ENCODE data around the gene GRIPAP1. TPM values are rescaled to one million over a fixed set of nuclear protein-coding genes. Genes with fewer than 3 reads are reported as not detected.

Gene GRIPAP1
- total RNA-seq, 4 donors from 2014 or later = 25.1 to 44.5 (median 32.2) TPM

DNA sequence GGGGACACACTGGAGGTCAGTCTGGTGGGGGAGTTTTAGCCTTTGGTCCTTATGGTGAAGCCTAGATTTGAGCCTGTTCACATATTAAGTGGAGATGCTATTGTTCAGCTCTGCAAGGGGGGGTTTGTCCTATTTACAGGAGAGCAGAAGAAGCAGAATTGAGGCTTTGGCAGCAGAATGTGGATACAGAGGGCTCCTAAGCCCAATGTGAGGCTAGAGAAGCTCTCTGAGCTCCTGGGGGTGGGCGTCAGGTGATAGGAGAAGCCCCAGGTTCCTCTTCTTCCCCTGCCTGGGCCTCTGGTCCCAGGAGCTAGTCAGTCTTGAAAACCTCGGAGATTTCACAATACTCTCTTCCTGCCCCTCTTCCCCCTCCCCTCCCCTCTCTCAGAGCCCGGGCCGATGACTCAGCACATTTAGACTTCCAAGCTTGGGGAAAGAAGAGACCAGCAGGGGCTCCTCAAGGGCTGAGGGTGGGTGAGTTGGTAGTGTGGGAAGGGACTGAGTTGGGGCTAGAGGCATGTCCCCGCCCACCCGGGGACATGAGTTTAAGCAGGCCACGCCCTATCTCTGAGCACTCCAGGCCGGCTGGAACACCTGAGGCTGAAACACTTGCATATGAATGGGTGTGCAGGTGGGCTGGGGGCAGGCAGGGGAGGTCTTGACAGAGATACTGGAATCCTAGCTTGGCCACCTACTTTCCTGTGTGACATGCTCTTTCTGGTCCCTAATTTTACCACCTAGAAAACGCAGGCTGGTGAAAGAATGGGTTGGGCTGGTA, 37.7 kb upstream of the GRIPAP1 start:
- TF ChIP-seq, protein P1, sequence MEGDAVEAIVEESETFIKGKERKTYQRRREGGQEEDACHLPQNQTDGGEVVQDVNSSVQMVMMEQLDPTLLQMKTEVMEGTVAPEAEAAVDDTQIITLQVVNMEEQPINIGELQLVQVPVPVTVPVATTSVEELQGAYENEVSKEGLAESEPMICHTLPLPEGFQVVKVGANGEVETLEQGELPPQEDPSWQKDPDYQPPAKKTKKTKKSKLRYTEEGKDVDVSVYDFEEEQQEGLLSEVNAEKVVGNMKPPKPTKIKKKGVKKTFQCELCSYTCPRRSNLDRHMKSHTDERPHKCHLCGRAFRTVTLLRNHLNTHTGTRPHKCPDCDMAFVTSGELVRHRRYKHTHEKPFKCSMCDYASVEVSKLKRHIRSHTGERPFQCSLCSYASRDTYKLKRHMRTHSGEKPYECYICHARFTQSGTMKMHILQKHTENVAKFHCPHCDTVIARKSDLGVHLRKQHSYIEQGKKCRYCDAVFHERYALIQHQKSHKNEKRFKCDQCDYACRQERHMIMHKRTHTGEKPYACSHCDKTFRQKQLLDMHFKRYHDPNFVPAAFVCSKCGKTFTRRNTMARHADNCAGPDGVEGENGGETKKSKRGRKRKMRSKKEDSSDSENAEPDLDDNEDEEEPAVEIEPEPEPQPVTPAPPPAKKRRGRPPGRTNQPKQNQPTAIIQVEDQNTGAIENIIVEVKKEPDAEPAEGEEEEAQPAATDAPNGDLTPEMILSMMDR (IDR thresholded peaks at IDR 0.05) = no peak
- DNase-seq (ENCODE audit: low spot score) (no peak), ATAC-seq (ENCODE audit: low FRiP score) (peak; percentile 45)

DNA sequence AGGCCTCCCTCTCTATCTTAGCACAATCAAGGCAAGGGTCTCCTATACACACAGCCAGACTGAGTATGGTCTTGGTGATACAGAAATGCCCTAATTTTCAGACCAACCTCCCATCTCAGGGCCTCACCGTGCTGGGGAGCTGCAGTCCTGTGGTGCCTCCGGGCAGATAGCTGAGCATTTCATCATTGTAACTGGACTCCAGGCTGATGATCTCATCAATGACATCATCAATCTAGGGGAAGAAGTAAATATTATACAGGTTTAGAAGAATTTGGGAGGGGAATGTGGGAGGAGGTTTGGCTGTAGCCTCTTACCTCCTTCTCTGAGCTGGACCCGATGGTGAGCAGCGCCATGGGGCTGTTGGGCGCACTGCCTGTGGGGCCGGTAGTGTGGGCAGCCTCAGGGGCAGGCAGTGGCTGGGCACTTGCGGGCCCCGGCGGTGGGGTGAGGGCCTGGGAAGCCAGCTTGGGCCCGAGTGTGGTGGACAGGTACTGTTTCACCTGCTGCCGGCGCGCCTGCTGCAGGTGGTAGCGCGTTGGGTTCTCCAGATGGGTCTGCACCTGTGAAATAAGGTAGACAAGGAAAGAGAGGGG, 35.9 kb upstream of the GRIPAP1 start:
- DNase-seq (ENCODE audit: low spot score) = no peak
- ATAC-seq (ENCODE audit: low FRiP score) = peak; percentile 15
- TF ChIP-seq, protein P1 (IDR thresholded peaks at IDR 0.05) = no peak

DNA sequence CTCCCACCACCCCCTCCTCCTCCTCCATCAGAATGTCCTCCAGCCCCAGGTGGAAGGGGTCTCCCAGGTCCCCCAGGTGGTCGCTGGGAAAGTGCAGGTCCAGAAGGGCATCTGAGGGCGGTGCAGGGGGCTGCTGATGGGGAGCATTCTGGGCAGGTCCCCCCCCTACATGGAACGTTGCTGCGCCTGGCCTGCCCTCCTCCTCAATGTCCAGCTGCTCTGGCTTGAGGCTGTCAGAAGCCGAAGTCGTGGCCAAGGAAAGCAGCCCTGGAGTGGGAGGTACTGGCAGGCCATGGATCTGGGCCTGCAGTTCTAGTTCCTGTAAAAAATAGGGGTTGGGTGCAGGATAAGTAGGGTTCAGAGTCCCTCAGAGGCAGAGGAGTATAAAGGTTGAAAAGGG, 28.2 kb upstream of the GRIPAP1 start:
- TF ChIP-seq, protein P1 (IDR thresholded peaks at IDR 0.05) = no peak
- DNase-seq (ENCODE audit: low spot score) = no peak
- ATAC-seq (ENCODE audit: low FRiP score) = no peak

DNA sequence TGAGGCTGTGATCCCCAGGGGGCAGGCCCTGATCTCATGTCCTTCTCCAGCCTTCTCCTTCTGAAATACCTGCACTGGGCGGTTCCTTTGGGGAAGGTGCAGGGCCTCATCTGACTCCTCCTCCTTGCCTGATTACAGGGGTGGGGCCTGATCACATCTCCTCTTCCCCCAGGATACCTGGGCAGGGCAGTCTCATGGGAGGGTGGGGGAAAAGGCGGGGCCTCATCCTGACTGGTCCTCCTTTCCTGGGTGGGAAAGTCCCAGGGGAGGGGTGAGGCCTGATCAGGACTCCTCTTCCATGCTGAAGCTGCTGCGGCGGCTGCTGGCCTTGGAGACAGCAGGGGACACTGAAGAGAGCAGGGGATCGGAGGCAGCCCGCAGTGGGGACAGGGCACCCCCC, 27.8 kb upstream of the GRIPAP1 start:
- TF ChIP-seq, protein P1 (IDR thresholded peaks at IDR 0.05) = no peak
- no peak for ATAC-seq (ENCODE audit: low FRiP score)
- DNase-seq (ENCODE audit: low spot score) = no peak

DNA sequence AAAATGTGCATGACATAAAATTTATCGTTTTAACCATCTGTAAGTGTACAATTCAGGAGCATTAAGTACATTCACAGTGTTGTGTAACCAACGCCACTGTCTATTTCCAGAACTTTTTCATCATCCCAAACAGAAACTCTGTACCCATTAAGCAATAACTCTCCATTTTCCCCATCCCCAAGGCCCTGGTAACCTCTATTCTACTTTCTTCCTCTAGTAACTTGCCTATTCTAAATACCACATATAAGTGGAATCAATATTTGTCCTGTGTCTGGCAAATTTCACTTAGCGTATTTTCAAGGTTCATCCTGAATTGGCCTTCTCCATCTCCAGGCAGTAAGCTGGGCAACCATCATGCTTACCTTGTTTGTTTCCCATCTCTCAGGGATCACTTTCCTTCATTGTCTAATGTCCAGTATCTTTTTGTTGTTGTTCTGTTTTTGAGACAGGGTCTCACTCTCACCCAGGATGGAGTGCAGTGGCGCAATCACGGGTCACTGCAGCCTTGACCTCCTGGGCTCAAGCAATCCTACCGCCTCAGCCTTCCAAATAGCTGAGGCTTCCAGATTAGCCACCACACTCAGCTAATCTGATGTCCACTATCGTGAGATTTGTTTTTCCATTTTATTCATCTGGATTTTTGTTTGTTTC, 17.7 kb upstream of the GRIPAP1 start:
- ATAC-seq (ENCODE audit: low FRiP score) (no peak), DNase-seq (ENCODE audit: low spot score) (no peak)
- TF ChIP-seq, protein P1 (IDR thresholded peaks at IDR 0.05) = no peak

DNA sequence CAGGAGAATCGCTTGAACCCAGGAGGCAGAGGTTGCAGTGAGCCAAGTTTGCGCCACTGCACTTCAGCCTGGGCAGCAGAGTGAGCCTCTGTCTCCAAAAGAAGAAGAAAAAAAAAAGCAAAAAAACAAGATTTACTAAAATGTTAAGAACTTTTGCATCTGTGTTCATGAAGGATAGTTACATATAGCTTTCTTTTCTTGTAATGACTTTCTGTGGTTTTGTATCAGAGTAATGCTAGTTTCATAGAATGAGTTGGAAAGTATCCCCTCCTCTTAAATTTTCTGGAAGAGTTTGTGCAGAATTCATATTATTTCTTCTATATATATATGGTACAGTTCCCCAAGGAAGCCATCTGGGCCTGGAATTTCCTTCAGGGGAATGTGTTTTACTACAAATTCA, 17.0 kb upstream of the GRIPAP1 start:
- TF ChIP-seq, protein P1 (IDR thresholded peaks at IDR 0.05) = no peak
- DNase-seq (ENCODE audit: low spot score) = no peak
- ATAC-seq (ENCODE audit: low FRiP score) = no peak

Data from omental fat pad (tissue), 4 donors.